H1 (cell line): Measurements from ENCODE around the gene SLC25A40. TPM values are rescaled to one million over a fixed set of nuclear protein-coding genes. Genes with fewer than 3 reads are reported as not detected.

Source experiments
- polyA plus RNA-seq, 7 experiments: library from polyadenylated mRNA; depleted of rRNA in 3 of 7; stranded (reverse) in 5 of 7; unstranded in 2 of 7; fragments of >200 nt in 5 of 7; fragments of 200-250 nt in 2 of 7; gene quantifications; 1 replicate in 5 of 7; 2 replicates in 1 of 7; 4 replicates in 1 of 7; pipeline versions ENCODE4 v1.2.1 to v1.2.3, GENCODE V29; 2011 to 2013; ENCODE audit warnings: missing spikeins in 2 of 7, mixed read lengths in 2 of 7
- total RNA-seq: library from RNA; stranded (reverse); fragmentation: NEBNext Ultra II Directional; extraction: Animal tissue kit (Norgen Biotek cat#: 25700); gene quantifications from 2 replicates; pipeline ENCODE4 v1.2.1, GENCODE V29; 2021

Gene SLC25A40
- total and polyA plus RNA-seq, 2 of the 8 experiments (the other 6 are each of a cell fraction or from before 2014, with no cell fraction given) = 6.5 to 17.3 TPM

Other genes starting within 250 kb of the SLC25A40 start
- gene RUNDC3B, start 248.0 kb downstream of the SLC25A40 start, total RNA-seq = 1.2 TPM in 2 replicates
- 0.13 and 0.29 TPM in 2 replicates for gene RUNDC3B, start 248.0 kb downstream of the SLC25A40 start, polyA plus RNA-seq (2011; rRNA removed)
- gene DBF4, start 133 bp upstream of the SLC25A40 start, total RNA-seq = 78.9 and 82.4 TPM in 2 replicates
- gene DBF4, start 133 bp upstream of the SLC25A40 start, polyA plus RNA-seq (2011; rRNA removed) = 8.7 and 10.0 TPM in 2 replicates
- gene ADAM22, start 57.9 kb upstream of the SLC25A40 start, total RNA-seq = 17.9 and 21.4 TPM in 2 replicates
- 4.6 and 5.6 TPM in 2 replicates for gene ADAM22, start 57.9 kb upstream of the SLC25A40 start, polyA plus RNA-seq (2011; rRNA removed)